Daoy (cell line): ENCODE data around the gene NETO2. TPM values are rescaled to one million over a fixed set of nuclear protein-coding genes. Genes with fewer than 3 reads are reported as not detected.
"Not testable (repeated sequence)": the region's sequence is repeated elsewhere in the genome, so short reads cannot be mapped to it uniquely, and the experiment has no call there.

Source experiments
- DNase-seq: peaks from one replicate; pipeline ENCODE4 v3.0.0-alpha.2; 2015; ENCODE audit warnings: low read depth
- total RNA-seq: library from RNA; depleted of rRNA; stranded (reverse); fragments of >200 nt; shearing (Covaris generic); gene quantifications from 2 replicates; pipeline ENCODE4 v1.2.3, GENCODE V29; 2014

Gene NETO2
- total RNA-seq, 1 experiment from 2014 or later = 33.8 TPM

- no peak for DNase-seq
Measured at GRCh38 chr16:47065766-47066688, 77.7 kb downstream of the NETO2 start.

- DNase-seq = no peak
Measured at GRCh38 chr16:47064775-47065174, 79.0 kb downstream of the NETO2 start.

- no peak for DNase-seq
Measured at GRCh38 chr16:47063011-47063724, 80.6 kb downstream of the NETO2 start.

GRCh38 chr16:47061204-47061603 lies 82.5 kb downstream of the NETO2 start:
- DNase-seq = no peak

- DNase-seq = no peak
Measured at GRCh38 chr16:47060596-47060995, 83.1 kb downstream of the NETO2 start.

- no peak for DNase-seq
Measured at GRCh38 chr16:47059991-47060390, 83.8 kb downstream of the NETO2 start.

- DNase-seq = not testable (repeated sequence)
Measured at GRCh38 chr16:47059130-47059529, 84.6 kb downstream of the NETO2 start.

- no peak for DNase-seq
Measured at GRCh38 chr16:47058295-47059086, 85.3 kb downstream of the NETO2 start.

GRCh38 chr16:47057630-47057993 lies 86.1 kb downstream of the NETO2 start:
- DNase-seq = no peak

- DNase-seq = no peak
Measured at GRCh38 chr16:47056688-47057629, 86.8 kb downstream of the NETO2 start.

GRCh38 chr16:47056061-47056460 lies 87.7 kb downstream of the NETO2 start:
- DNase-seq = not testable (repeated sequence)

- DNase-seq = no peak
Measured at GRCh38 chr16:47055136-47055885, 88.4 kb downstream of the NETO2 start.

- DNase-seq = no peak
Measured at GRCh38 chr16:47054306-47054705, 89.4 kb downstream of the NETO2 start.

- DNase-seq = no peak
Measured at GRCh38 chr16:47053895-47054294, 89.8 kb downstream of the NETO2 start.

- DNase-seq = no peak
Measured at GRCh38 chr16:47052666-47053640, 90.8 kb downstream of the NETO2 start.

GRCh38 chr16:47051031-47051430 lies 92.7 kb downstream of the NETO2 start:
- DNase-seq = no peak

- no peak for DNase-seq
Measured at GRCh38 chr16:47049901-47050583, 93.7 kb downstream of the NETO2 start.

- DNase-seq = no peak
Measured at GRCh38 chr16:47047524-47048203, 96.1 kb downstream of the NETO2 start.
